ENCODE measurements around the gene MCF2L.

MCF2L gene

GRCh38 chr13:113058988-113059850, 90.2 kb downstream of the MCF2L start:
- H3K4me3 ChIP-seq (ENCODE audit: low read length): no peak overlapping the region
- DNase-seq (ENCODE audit: low read depth): no peak
- TF ChIP-seq CTCF (conservative IDR thresholded peaks at IDR 0.05; ENCODE audit: low read length): no peak

GRCh38 chr13:113059891-113060290, 90.9 kb downstream of the MCF2L start:
- H3K4me3 ChIP-seq (ENCODE audit: low read length): no peak overlapping the region
- no peak for TF ChIP-seq CTCF (conservative IDR thresholded peaks at IDR 0.05; ENCODE audit: low read length)
- DNase-seq (ENCODE audit: low read depth): no peak

- TF ChIP-seq CTCF (conservative IDR thresholded peaks at IDR 0.05; ENCODE audit: low read length): no peak
Observed at GRCh38 chr13:113060557-113061270, 91.7 kb downstream of the MCF2L start.

GRCh38 chr13:113061271-113061625, 92.2 kb downstream of the MCF2L start:
- TF ChIP-seq CTCF (conservative IDR thresholded peaks at IDR 0.05; ENCODE audit: low read length): no peak
- DNase-seq (ENCODE audit: low read depth): no peak
- H3K4me3 ChIP-seq (ENCODE audit: low read length): no peak overlapping the region

More at GRCh38 chr13:113060557-113061270, 91.7 kb downstream of the MCF2L start:
- no peak overlapping the region for H3K4me3 ChIP-seq (ENCODE audit: low read length)
- no peak for DNase-seq (ENCODE audit: low read depth)

- no peak overlapping the region for H3K4me3 ChIP-seq (ENCODE audit: low read length)
- DNase-seq (ENCODE audit: low read depth): no peak
- TF ChIP-seq CTCF (conservative IDR thresholded peaks at IDR 0.05; ENCODE audit: low read length): no peak
Observed at GRCh38 chr13:113061796-113062425, 92.9 kb downstream of the MCF2L start.

GRCh38 chr13:113062691-113063090, 93.7 kb downstream of the MCF2L start:
- H3K4me3 ChIP-seq (ENCODE audit: low read length): no peak overlapping the region

More at GRCh38 chr13:113062691-113063090, 93.7 kb downstream of the MCF2L start:
- DNase-seq (ENCODE audit: low read depth): no peak
- TF ChIP-seq CTCF (conservative IDR thresholded peaks at IDR 0.05; ENCODE audit: low read length): no peak

All from AG10803 (cell line).